Brain pericyte (primary cell): ENCODE results near the gene POLR3H.
"Not testable (repeated sequence)": the region's sequence is repeated elsewhere in the genome, so short reads cannot be mapped to it uniquely, and the experiment has no call there.

Source experiments
- DNase-seq: peaks from one replicate; pipeline ENCODE4 v3.0.0-alpha.2; 2012; ENCODE audit warnings: low read depth, low spot score

The POLR3H gene

DNA sequence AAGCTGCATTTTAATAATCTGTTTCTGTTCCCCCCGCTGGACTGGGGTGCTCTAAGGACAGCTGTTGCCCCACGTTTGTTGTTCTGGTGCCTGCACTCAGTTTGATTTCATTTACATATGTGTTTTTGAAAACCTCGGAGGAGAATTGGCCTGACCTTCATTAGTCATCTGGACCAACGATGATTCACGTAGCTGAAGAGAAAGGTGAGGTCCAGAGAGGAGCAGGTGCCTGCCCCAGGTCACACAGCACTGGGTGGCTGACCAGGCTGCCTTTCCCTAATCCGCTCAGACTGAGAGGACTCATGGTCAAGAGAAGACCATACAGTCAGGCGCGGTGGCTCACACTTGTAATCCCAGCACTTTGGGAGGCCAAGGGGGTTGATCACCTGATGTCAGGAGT, 20.3 kb upstream of the POLR3H start:
- DNase-seq = no peak

DNA sequence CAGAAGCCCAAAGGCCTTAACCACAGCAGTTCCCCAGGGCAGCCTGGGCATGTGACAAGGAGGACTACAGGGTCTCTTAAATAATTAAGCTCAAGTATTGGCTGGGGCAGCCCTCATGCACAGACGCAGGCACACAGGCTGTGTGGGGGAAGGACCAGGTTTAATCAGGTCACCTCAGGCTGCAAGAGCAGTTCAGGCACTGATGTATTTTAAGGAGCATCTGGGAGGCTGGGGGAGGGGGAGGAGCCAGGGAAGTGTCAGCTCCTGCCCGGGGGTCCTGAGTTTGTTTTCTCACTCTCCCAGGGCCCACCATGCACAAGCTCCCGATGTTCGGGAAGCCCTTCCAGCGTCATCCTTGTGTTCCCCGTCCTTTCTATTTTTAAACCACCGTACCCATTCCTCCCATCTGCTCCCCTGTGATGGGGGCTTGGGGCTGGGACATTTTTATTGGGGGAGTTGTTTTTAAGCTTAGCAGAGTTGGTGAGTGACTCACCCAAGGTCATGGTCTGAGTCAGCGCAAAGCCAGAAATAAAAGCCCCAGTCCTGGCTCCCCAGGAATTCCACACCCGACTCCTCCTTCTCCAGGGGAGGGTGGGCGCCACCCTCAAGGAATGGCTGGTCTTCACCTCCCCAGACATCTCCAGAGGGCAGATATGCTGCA, 18.9 kb upstream of the POLR3H start:
- peak; percentile 95 for DNase-seq

DNA sequence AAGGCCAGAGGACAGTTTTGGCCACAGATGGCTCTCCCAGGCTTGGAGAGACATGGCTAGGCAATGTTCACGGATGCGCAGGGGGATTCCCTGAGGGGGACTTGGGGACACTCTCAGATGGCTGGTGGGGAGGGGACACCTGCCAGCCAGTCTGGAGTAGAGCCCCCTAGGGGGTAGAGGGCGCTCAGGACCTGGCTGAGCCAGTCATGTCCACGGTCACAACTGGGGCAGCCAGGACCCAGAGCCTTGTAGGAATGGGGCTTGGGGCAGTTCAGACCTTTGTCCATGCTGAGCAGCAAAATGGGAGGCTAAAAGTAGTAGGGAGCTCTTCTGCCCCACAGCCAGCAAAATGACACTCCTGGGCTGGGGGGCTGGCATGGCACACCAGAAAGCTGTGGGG, 18.2 kb upstream of the POLR3H start:
- no peak for DNase-seq

DNA sequence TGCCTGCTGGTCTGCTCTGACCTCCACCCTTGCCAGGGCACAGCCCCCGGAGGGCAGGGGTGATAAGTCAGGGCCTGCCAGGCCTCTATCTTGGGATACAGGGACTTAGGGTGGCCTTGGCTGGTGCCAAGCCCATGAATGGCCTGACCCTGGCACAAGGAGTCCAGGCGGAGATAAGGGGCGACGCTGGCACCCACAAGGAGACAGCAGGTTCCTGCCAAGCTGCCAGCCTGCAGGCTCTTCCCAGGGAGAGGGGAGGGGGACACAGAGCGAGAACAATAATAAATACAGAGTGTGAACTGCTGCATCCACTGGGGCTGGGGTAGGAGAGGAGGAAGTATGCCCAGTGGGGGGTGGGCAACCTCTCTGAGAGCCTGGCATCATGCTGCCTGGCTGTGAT, 17.5 kb upstream of the POLR3H start:
- no peak for DNase-seq

DNA sequence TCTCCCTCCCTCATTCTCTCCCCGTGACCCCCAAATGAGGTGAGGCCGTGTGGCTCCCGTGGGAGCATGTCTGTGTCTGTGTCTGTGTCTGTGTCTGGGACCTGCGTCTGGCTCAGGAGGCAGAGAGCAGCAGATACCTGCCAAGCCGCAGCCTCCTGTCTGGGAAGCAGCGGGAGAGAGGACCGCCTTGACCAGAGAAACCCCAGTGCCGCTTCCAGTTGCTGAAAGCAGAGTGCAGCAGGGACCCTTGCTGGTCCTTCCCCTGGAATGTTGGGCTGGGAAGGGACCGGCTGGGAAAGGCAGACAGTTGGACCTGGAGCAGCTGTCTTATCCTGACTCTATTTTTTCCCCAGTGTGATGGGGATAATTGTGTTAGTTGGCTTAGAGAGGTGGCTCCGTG, 17.1 kb upstream of the POLR3H start:
- DNase-seq = no peak

DNA sequence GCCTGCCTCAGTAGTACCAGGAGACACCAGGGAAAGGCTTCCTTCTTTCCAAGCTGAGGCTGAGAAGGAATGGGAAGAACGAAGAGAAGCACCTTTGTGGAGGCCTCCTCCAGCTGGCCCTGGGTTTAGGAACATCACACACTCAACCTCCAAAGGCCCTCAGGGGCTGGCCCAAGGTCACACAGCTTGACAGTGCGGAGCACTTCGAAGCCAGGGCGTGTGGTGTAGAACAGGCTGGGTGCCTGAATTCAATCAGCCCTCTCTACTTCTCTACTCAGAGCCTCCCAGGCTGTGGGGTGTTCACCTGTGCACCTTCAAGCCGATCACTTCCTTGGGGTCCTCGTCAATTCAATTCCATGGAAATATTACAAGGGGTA, 15.8 kb upstream of the POLR3H start:
- no peak for DNase-seq

DNA sequence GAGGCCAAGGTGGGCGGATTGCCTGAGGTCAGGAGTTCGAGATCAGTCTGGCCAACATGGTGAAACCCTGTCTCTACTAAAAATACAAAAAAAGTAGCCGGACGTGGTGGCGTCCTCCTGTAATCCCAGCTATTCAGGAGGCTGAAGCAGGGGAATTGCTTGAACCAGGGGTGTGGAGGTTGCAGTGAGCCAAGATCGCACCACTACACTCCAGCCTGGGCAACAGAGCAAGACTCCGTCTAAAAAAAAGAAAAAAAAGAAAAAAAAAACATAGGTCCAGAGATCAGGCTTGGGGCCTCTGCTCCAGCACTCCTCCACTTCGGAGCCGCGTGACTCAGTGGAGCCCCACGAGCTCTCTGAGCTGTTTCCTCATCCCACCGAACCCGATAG, 14.0 kb upstream of the POLR3H start:
- not testable (repeated sequence) for DNase-seq

DNA sequence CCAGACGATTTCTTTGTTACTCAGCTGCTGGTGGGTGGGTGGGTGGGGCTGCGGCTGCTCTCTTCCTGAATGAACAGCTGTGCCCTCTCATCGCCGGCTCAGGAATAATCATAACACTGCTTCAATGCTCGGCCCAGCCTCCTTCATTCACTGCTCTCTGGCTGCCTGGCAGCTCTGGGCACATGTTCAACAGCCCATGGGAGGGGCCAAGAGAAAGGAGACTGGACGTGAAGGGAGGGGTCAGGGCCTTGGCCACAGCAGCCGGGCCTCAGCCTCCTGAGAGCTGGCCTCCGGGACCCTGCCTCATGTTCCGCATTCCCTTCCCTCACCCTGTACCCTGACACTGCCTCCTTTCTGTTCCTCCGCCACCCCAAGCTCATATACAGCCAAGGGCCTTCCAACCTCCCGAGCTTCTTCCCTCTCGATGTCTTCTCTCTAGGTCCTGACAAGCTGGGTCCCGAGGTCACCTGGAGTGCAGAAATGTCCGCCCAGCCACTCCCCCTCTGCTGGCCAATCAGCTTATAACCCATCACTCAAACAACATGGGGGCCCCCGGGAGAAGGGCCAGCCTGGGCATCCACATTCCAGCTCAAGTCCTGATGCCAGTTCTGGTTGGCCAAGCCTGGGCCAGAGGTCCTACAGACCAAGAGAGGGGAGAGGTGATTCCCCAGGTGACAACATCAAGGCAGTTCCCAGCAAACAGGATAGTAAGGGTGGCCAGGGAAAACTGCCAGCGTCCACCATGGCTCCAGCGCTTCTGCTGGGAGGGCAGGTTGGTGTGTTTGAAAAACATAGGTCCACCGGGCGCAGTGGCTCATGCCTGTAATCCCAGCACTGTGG, 13.4 kb upstream of the POLR3H start:
- peak; percentile 63 for DNase-seq

DNA sequence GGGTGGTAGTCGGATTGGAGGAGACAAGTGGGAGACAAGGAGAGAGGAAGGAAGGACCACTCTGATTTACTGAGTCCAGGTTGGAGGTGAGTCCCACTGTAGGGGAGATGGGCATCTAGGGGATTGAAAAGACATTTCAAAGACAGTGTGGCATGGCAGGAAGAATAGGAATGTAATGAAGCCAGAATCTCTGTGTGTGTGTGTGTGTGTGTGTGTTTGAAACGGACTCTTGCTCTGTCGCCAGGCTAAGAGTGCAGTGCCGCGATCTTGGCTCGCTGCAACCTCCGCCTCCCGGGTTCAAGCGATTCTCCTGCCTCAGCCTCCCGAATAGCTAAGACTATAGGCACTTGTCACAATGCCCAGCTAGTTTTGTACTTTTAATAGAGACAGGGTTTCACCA, 12.3 kb upstream of the POLR3H start:
- DNase-seq = no peak

DNA sequence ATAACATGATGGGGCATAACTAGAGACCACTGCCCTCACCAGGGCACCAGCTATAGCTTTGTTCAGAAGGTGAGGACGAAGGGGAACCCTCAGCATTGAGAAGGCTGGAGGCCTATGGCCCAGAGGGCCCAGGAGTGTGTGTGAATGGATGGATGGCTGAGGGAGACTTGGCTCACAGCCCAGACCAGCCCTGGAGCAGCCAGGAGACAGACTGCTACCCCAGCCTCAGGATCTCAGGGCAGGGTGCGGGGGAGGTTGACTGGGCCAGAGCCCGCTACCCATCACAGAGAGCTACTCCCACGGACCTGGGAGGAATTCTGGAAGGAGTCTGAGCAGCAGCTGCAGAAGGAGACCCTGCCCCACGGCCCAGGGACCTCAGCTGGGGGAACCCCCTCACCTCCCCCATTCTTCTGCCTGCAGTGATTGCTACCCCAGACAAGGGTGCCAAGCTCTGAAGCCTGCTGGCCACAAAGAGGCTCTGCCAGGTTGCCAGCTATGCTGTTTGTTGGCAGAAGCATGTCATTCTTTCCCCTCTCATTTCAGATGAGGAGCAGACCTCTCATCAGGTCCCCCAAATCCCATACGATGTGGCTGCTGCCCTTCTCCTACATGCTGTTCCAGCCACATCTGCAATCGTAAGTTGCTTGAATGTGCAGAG, 11.2 kb upstream of the POLR3H start:
- no peak for DNase-seq

DNA sequence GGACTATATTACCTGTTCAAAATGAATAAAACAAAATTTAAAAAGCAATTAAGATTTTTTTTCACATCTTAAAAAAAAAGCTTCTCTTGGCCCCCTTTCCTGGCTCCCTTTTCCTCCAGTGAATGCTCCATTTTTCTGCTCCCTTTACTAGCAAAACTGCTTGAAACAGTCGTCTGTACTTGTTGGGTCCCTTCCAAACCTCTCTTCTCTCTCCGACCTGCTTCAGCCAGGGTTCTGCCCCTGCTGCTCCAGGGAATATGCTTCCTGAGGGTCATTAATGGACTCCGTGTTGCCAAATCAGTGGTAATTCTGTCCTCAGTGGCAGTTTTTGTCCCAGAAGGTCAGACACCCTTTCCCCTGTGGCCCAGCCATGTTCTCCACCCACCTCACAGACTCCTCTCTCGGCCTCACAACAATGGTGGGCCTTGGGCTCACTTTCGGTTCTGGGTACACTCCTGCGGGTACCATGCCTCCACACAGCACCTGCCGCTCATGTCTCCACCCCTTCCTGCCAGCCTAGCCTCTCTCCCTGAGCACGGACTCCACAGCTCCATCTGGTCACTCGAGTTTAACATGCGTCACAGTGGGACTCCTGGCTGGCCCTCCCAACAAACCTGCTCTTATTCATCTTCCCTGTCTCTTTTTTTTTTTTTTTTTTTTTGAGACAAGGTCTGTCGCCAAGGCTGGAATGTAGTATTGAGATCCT, 7.8 kb upstream of the POLR3H start:
- no peak for DNase-seq

DNA sequence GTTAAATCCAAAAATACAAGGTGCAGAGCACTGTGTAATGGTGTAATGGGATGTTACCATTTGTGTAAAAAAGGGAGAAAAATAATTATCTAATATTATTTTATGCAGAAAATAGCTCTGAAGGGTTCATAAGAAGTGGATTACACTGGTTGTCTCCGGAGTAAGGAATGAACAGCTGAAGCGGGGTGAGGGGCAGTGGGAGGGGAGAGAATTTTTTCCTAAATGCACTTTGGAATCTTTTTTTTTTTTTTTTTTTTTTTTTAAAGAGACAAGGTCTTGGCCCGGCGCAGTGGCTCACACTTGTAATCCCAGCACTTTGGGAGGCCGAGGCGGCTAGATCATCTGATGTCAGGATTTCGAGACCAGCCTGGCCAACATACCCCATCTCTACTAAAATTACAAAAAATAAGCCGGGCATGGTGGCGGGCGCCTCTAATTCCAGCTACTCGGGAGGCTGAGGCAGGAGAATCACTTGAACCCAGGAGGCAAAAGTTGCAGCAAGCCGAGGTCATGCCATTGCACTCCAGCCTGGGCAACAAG, 6.8 kb upstream of the POLR3H start:
- no peak for DNase-seq

DNA sequence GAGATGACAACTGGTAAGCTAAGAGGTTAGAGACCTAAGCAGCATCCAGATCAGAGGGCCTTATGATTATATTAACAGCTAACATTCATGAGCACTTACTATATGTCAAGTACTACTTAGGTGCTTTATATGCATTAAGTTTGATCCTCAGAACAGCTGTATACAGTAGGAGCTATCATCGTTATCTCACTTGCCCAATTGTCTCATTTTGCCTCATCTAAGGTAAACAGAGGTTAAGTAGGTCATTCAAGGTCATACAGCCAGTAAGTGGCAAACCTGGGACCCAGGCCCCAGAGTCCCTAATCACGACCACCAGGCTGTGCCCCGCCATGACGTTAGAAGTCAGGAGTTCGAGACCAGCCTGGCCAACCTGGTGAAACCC, 4.6 kb upstream of the POLR3H start:
- DNase-seq = no peak

DNA sequence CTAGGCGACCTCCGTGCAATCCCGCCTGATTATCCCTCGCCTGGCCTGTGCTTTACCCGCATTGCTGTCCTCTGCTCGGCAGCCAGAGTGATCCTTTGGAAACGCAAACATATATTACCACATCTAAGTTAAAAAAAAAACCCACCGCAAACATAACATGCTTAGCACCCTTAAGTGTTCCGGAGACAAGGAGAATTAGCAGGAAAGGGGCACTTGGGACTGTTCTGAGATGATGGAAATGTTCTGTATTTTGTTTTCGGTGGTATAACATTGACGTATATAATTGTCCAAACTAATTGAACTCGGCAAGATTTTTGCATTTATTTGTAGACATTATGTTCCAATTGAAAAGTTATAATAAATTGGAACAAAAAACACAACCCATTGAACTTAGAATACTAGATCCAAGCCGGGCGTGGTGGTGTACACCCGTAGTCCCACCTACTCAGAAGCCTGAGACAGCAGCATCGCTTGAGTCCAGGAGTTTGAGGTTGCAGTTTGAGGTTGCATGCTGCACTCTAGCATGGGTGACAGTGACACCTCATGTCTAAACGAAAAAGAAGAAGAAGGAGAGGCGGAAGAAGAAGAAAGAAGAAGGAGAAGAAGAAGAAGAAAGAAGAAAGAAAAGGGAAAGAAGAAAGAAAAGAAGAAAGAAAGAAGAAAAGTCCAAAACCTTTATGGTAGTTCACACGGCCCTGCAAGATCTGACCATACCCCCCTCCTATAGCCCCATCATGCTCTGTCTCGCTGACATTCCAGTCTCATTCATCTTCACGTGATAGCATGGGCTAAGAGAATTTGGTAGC, 604 bp upstream of the POLR3H start:
- DNase-seq = no peak

DNA sequence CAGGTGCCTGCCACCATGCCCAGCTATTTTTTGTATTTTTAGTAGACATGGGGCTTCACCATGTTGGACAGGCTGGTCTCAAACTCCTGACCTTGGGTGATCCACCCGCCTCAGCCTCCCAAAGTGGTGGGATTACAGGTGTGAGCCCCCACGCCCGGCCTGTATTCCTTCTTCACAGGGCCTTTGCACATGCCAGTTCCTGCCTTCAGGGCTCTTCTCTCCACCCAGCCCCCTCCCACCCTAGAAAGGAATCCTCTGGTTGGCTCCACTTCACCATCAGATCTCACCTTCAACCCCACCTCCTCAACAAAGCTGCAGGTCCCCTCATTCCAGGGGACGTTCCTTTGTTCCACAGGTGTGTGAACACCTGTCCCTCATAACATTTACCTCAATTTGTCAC, 2.0 kb downstream of the POLR3H start:
- DNase-seq = no peak

DNA sequence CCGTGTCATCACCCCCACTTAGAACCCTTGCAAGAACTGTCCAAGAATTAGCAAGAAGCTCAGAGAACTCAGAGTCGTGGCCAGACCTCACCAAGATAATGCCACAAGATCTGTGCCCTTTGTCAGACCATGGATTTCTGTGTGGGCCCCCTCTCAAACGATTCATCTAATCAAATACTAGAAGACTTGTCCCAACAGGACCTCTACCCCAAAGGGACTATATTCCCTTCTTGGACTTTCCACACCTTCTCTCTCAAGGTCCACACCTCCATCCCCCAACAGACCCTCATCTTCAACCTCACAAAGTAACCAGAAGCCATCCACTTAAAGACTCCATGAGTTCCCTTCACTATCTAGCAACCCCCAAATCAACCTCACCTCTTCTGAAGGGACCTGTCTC, 2.8 kb downstream of the POLR3H start:
- DNase-seq = no peak

DNA sequence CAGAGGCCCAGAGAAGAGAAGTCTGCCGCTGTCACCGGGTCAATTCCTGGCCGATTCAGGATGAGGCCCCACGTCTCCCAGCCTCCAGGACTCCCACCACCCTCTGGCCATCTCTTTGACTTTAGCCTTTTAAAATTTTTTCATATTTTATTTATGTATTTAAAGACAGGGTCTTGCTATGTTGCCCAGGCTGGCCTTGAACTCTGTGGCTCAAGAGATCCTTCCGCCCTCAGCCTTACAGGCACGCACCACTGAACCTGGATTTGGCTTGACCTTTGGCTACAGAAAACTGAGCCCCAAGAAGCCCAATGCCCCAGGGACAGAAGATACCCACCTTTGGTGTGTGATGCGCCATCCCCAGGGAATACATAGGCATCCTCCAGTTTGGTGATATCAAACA, 3.9 kb downstream of the POLR3H start:
- DNase-seq = no peak

DNA sequence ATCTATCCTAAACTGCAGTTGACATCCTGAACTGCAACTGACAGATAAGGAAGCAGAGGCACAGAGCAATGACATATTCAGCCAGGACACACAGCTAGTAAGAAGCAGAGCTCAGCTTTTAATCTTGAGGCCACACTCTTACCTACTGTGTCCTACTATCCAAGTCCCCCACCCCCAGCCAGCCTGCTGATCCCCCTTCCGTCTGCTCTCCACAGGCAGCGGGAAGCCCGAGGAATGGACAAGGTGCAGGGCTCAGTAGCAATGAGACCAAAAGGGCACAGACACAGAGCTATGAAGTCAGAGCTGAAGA, 4.3 kb downstream of the POLR3H start:
- DNase-seq = no peak

DNA sequence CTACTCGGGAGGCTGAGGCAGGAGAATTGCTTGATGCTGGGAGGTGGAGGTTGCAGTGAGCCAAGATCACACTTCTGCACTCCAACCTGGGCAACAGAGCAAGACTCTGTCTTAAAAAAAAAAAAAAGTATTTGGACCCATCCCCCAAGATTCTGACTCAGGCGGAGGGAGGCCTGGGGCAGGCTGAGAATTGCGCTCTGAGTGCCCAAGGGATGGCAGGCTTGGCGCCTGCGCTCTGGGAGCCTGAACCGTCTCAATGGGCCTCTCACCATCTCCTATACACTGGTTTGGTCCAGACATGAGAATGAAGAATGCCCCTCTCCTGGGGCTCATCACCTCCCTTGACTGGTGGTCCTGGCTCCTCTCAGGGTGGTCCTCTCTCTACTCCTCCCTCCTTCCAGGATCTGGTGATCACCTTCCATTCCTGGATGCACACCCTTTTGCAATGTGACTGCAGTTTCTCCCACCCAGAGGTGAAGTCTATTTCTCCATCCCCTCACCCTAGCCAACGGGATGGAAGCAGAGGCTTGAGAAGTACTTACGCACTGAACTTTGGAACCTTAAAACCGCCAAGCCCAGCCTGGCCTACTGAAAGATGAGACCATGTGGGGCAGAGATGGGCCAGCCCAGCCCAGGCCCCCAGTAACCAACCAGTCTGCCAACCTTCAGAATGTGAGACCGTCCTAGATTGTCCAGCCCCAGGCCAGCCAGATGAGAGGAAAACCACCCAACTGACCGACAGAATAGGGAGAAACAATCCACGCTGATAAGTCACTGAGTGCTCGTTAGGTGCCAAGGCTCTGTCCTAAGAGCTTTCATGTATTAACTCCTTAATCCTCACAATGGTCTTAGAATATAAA, 4.9 kb downstream of the POLR3H start:
- DNase-seq = no peak

DNA sequence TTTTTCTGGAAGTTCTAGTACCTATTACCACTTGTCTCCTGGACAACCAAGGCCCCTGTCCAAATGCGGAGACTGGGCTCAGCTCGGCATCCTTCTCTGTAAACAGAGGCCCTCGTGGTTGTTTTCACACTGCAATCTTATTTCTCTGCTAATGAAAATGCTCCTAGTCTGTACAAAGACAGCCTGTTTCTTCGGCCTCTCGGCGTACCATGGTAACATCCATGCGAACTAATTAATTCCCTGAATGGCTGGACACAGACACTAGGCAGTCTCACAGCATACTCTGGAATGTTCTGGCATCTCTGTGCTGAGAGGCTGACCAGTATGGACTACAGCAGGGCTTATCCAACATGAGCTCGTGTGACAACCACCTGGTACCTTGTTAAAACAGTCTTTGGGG, 5.7 kb downstream of the POLR3H start:
- DNase-seq = no peak

DNA sequence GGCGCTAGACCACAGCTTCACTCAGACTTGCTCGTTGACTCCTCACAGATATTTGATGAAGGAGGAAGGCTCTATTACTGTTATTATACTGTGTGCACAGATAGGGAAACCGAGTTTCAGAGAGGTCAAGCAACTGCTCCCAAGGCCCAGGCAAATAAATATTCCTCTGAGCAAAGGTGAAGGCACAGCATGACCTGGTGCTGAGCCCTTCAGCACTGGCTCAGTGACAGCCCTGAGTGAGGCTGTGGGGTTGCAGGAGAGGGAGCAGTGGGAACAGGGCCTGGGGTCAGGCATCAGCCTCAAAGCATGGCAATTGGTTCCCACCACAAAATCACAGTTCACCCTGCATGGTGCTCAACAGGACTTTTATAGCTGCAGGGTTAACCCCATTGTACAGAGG, 7.1 kb downstream of the POLR3H start:
- DNase-seq = no peak
